HCT116 (cell line): ENCODE results near the gene SMAGP.

Source experiments
- ATF3 ChIP-seq: IDR thresholded peaks from 2 replicates; pipeline ENCODE4 v1.6.1; 2012
- CTCF ChIP-seq, 3 experiments: fragments of 200-600 bp in 1 of 3; sonication (generic) in 1 of 3; IDR thresholded peaks in 2 of 3; conservative IDR thresholded peaks in 1 of 3; 2 replicates each; pipeline ENCODE4 v1.5.1; 2012 to 2017; ENCODE audit warnings: low read depth in 2 of 3, low read length in 2 of 3, antibody characterized with exemption in 1 of 3, borderline replicate concordance in 1 of 3, control low read depth in 1 of 3, mild to moderate bottlenecking in 1 of 3, mixed read lengths in 1 of 3, mixed run types in 1 of 3, moderate library complexity in 1 of 3; ENCODE audit not compliant: insufficient read depth in 1 of 3
- EZH2 ChIP-seq: fragments of 200-600 bp; sonication (generic); IDR thresholded peaks from 2 replicates; pipeline ENCODE4 v1.6.1; 2017; ENCODE audit warnings: antibody characterized with exemption, mixed run types
- FOSL1 ChIP-seq: IDR thresholded peaks from 2 replicates; pipeline ENCODE4 v1.6.1; 2012; ENCODE audit warnings: low read depth
- MAX ChIP-seq: IDR thresholded peaks from 2 replicates; pipeline ENCODE4 v1.6.1; 2012
- POLR2A ChIP-seq: IDR thresholded peaks from 2 replicates; pipeline ENCODE4 v1.7.0; 2011; ENCODE audit warnings: borderline replicate concordance; ENCODE audit not compliant: insufficient read depth, insufficient read length; ENCODE audit errors: extremely low read depth
- POLR2AphosphoS5 ChIP-seq: IDR thresholded peaks from 2 replicates; pipeline ENCODE4 v1.6.1; 2011; ENCODE audit warnings: mild to moderate bottlenecking, low read depth, low read length, moderate library complexity
- SP1 ChIP-seq: IDR thresholded peaks from 2 replicates; pipeline ENCODE4 v1.6.1; 2012; ENCODE audit warnings: low read depth

- TF ChIP-seq POLR2A (no peak), SP1 (no peak), MAX (no peak), CTCF (IDR thresholded peaks at IDR 0.05 in 2 of 3, conservative IDR thresholded peaks at IDR 0.05 in 1 of 3; ENCODE audit: borderline replicate concordance in 1 of 3, insufficient read depth in 1 of 3, low read depth in 2 of 3, low read length in 2 of 3) (no peak), ATF3 (no peak), FOSL1 (no peak), POLR2AphosphoS5 (no peak), EZH2 (no peak)
These were observed 55.3 kb downstream of the SMAGP start for GRCh38 chr12:51214895-51215294.
